ENCODE measurements around the gene TCF20. TPM values are rescaled to one million over a fixed set of nuclear protein-coding genes. Genes with fewer than 3 reads are reported as not detected.

TCF20 gene
- total RNA-seq, 6 donors from 2014 or later = 27.5 to 49.9 (median 45.1) TPM

- Histone ChIP-seq H3K4me1 (no peaks in the 10 kb centered on the region), H3K4me3 (no peak overlapping the region), H3K27ac (no peak overlapping the region), H3K36me3 (no peaks in the 10 kb centered on the region), H3K9me3 (no peaks in the 10 kb centered on the region), H3K27me3 (no peaks in the 10 kb centered on the region)
- ATAC-seq (ENCODE audit: low FRiP score in 2 of 2) (no peak), DNase-seq (no peak)
- 45 to 50% methylated on average over 1 of the region's 1 CpG for WGBS, 2 donors
- TF ChIP-seq EP300 (IDR thresholded peaks at IDR 0.05) = no peak
- no peak for TF ChIP-seq POLR2AphosphoS5 (IDR thresholded peaks at IDR 0.05)
- no peak for TF ChIP-seq CTCF (IDR thresholded peaks at IDR 0.05)
- no peak for TF ChIP-seq POLR2A (IDR thresholded peaks at IDR 0.05)
Measured at GRCh38 chr22:42248995-42249394, 21.5 kb downstream of the TCF20 start.

GRCh38 chr22:42247596-42247995, 22.9 kb downstream of the TCF20 start:
- Histone ChIP-seq H3K27ac (no peak overlapping the region), H3K9me3 (no peaks in the 10 kb centered on the region), H3K36me3 (no peaks in the 10 kb centered on the region), H3K27me3 (no peaks in the 10 kb centered on the region), H3K4me1 (no peaks in the 10 kb centered on the region), H3K4me3 (no peak overlapping the region)
- no peak for DNase-seq
- TF ChIP-seq EP300 (IDR thresholded peaks at IDR 0.05) = no peak
- no peak for TF ChIP-seq CTCF (IDR thresholded peaks at IDR 0.05)
- no peak for TF ChIP-seq POLR2A (IDR thresholded peaks at IDR 0.05)
- no peak for TF ChIP-seq POLR2AphosphoS5 (IDR thresholded peaks at IDR 0.05)
- WGBS, 2 donors = 78 to 88% methylated on average over 3 of the region's 3 CpGs
- no peak for ATAC-seq (ENCODE audit: low FRiP score in 2 of 2)

- no peak overlapping the region for H3K4me3 ChIP-seq
- no peaks in the 10 kb centered on the region for H3K9me3 ChIP-seq
- ATAC-seq (ENCODE audit: low FRiP score in 2 of 2) (no peak), DNase-seq (no peak)
- no peak for TF ChIP-seq POLR2AphosphoS5 (IDR thresholded peaks at IDR 0.05)
- no peak for TF ChIP-seq CTCF (IDR thresholded peaks at IDR 0.05)
- TF ChIP-seq POLR2A (IDR thresholded peaks at IDR 0.05) = no peak
- TF ChIP-seq EP300 (IDR thresholded peaks at IDR 0.05) = no peak
- no peaks in the 10 kb centered on the region for H3K27me3 ChIP-seq
- H3K4me1 ChIP-seq = no peaks in the 10 kb centered on the region
- no peak overlapping the region for H3K27ac ChIP-seq
- H3K36me3 ChIP-seq = no peaks in the 10 kb centered on the region
Measured at GRCh38 chr22:42243802-42244060, 26.7 kb downstream of the TCF20 start.

- TF ChIP-seq EP300 (IDR thresholded peaks at IDR 0.05) (no peak), POLR2A (IDR thresholded peaks at IDR 0.05) (no peak), POLR2AphosphoS5 (IDR thresholded peaks at IDR 0.05) (no peak)
- Histone ChIP-seq H3K36me3 (no peaks in the 10 kb centered on the region), H3K27ac (no peak overlapping the region), H3K4me1 (peaks cover 0 to 9% (median 3%) of the 10 kb centered on the region in 4 donors), H3K4me3 (no peak overlapping the region), H3K9me3 (peaks cover 0 to 5% (median 2%) of the 10 kb centered on the region in 4 donors), H3K27me3 (no peaks in the 10 kb centered on the region)
- WGBS, 2 donors = 92 to 93% methylated on average over 6 of the region's 6 CpGs
- DNase-seq (no peak), ATAC-seq (ENCODE audit: low FRiP score in 2 of 2) (no peak)
Measured at GRCh38 chr22:42236848-42237247, 33.6 kb downstream of the TCF20 start.

GRCh38 chr22:42236268-42236667, 34.2 kb downstream of the TCF20 start:
- no peak for TF ChIP-seq EP300 (IDR thresholded peaks at IDR 0.05)
- TF ChIP-seq CTCF (IDR thresholded peaks at IDR 0.05) = no peak
- no peak for TF ChIP-seq POLR2A (IDR thresholded peaks at IDR 0.05)
- TF ChIP-seq POLR2AphosphoS5 (IDR thresholded peaks at IDR 0.05) = no peak
- no peak overlapping the region for H3K27ac ChIP-seq
- H3K4me3 ChIP-seq = no peak overlapping the region
- H3K36me3 ChIP-seq = no peaks in the 10 kb centered on the region
- no peaks in the 10 kb centered on the region for H3K27me3 ChIP-seq
- peaks cover 0 to 9% (median 3%) of the 10 kb centered on the region in 4 donors for H3K4me1 ChIP-seq
- DNase-seq = no peak
- 88 to 93% methylated on average over 4 of the region's 4 CpGs for WGBS, 2 donors
- peaks cover 0 to 5% (median 2%) of the 10 kb centered on the region in 4 donors for H3K9me3 ChIP-seq
- ATAC-seq (ENCODE audit: low FRiP score in 2 of 2) = no peak

Data from upper lobe of left lung (tissue), 6 donors.